Gastroesophageal sphincter (tissue), 4 donors: ENCODE data around the gene DHX38. TPM values are rescaled to one million over a fixed set of nuclear protein-coding genes. Genes with fewer than 3 reads are reported as not detected.

ENCODE experiments used
- ATAC-seq: fragments of 150-250 bp; one replicate; pipeline ENCODE4 v1.9.1; 2016; ENCODE audit warnings: mild to moderate bottlenecking, moderate library complexity
- H3K27ac ChIP-seq, 4 donors: fragments of 200-600 bp; sonication (generic) in 3 of 4; 1 replicate in 3 of 4; 2 replicates in 1 of 4; pipeline ENCODE4 v1.5.1; 2016 to 2019
- H3K27me3 ChIP-seq: fragments of 200-600 bp; sonication (generic); one replicate; pipeline ENCODE4 v1.5.1; 2019
- H3K36me3 ChIP-seq, 2 donors: fragments of 200-600 bp; sonication (generic); one replicate each; pipeline ENCODE4 v1.5.1; 2019; ENCODE audit warnings: control low read depth in 1 of 2
- H3K4me1 ChIP-seq, 3 donors: fragments of 200-600 bp; sonication (generic); 1 replicate in 2 of 3; 2 replicates in 1 of 3; pipeline ENCODE4 v1.5.1; 2016 to 2019; ENCODE audit warnings: control low read depth in 2 of 3
- H3K4me3 ChIP-seq, 2 donors: fragments of 200-600 bp; sonication (generic); one replicate each; pipeline ENCODE4 v1.5.1; 2019; ENCODE audit warnings: mild to moderate bottlenecking in 1 of 2, moderate library complexity in 1 of 2
- H3K9me3 ChIP-seq, 3 donors: fragments of 200-600 bp; sonication (generic); one replicate each; pipeline ENCODE4 v1.5.1; 2017 to 2019; ENCODE audit warnings: control low read depth in 2 of 3
- EP300 ChIP-seq: sonication (generic); formaldehyde crosslinking; IDR thresholded peaks from one replicate; pipeline ENCODE4 v1.6.1; 2017; ENCODE audit warnings: antibody characterized with exemption, mild to moderate bottlenecking
- POLR2A ChIP-seq, 2 donors: fragments of 450-650 bp; IDR thresholded peaks; one replicate each; pipeline ENCODE4 v1.6.1; 2017; ENCODE audit warnings: antibody characterized with exemption in 2 of 2, mild to moderate bottlenecking in 2 of 2, moderate library complexity in 1 of 2
- POLR2AphosphoS5 ChIP-seq: sonication (generic); formaldehyde crosslinking; IDR thresholded peaks from one replicate; pipeline ENCODE4 v1.6.1; 2017; ENCODE audit warnings: antibody characterized with exemption
- WGBS, 2 donors: methylation state at CpG; one replicate each; pipeline ENCODE4 v1.1.5; 2018; ENCODE audit warnings: low coverage in 1 of 2; 5-methylcytosine and 5-hydroxymethylcytosine counted together
- total RNA-seq, 4 donors: library from RNA; depleted of rRNA; stranded (reverse); fragments of >200 nt; gene quantifications; one replicate each; pipeline ENCODE4 v1.1.0, GENCODE V29; 2016
- TF ChIP-seq, protein P1 (sequence below), 4 experiments: fragments of 200-600 bp in 2 of 4; fragments of 450-650 bp in 2 of 4; sonication (generic) in 1 of 4; IDR thresholded peaks; one replicate each; pipeline ENCODE4 v1.5.1; 2017 to 2019; ENCODE audit warnings: antibody characterized with exemption in 4 of 4, mild to moderate bottlenecking in 2 of 4, moderate library complexity in 2 of 4

Gene DHX38
- total RNA-seq, 4 donors from 2014 or later: 32.8 to 73.8 (median 54.4) TPM

DNA sequence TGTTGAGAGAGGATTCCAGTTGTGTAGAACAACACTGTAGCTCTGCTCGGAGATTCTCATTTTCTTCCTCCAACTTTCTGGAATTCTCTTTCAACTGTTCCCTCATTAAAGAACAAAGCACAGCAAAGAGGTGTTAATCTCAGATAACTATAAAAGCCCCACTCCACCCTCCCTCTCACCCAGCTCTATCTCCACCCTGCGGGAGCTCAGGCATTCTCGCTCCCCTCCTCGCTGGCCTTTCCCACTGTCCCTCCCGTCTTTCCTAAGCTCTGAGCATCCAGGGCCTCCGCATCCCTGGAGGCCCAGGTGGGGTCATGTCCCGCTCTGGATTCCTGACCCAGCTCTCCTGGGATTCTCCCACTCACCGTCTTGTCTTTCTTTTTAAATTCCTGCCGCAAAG lies 35.1 kb downstream of the DHX38 start:
- no peak for ATAC-seq
- Histone ChIP-seq H3K36me3 (no peaks in the 10 kb centered on the region), H3K4me3 (no peak overlapping the region), H3K27me3 (no peaks in the 10 kb centered on the region), H3K27ac (no peak overlapping the region), H3K4me1 (peaks cover 0 to 9% (median 0%) of the 10 kb centered on the region in 3 donors), H3K9me3 (no peaks in the 10 kb centered on the region)
- TF ChIP-seq, protein P1, sequence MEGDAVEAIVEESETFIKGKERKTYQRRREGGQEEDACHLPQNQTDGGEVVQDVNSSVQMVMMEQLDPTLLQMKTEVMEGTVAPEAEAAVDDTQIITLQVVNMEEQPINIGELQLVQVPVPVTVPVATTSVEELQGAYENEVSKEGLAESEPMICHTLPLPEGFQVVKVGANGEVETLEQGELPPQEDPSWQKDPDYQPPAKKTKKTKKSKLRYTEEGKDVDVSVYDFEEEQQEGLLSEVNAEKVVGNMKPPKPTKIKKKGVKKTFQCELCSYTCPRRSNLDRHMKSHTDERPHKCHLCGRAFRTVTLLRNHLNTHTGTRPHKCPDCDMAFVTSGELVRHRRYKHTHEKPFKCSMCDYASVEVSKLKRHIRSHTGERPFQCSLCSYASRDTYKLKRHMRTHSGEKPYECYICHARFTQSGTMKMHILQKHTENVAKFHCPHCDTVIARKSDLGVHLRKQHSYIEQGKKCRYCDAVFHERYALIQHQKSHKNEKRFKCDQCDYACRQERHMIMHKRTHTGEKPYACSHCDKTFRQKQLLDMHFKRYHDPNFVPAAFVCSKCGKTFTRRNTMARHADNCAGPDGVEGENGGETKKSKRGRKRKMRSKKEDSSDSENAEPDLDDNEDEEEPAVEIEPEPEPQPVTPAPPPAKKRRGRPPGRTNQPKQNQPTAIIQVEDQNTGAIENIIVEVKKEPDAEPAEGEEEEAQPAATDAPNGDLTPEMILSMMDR (IDR thresholded peaks at IDR 0.05): no peak
- TF ChIP-seq POLR2A (IDR thresholded peaks at IDR 0.05) (no peak), EP300 (no peak), POLR2AphosphoS5 (no peak)
- 45 to 73% methylated on average over 2 to 9 of the region's 9 CpGs for WGBS, 2 donors

- 81 to 88% methylated on average over 3 to 4 of the region's 7 CpGs for WGBS, 2 donors
- no peak for ATAC-seq
- TF ChIP-seq EP300 (no peak), POLR2A (IDR thresholded peaks at IDR 0.05) (no peak), POLR2AphosphoS5 (no peak)
- TF ChIP-seq, protein P1 (IDR thresholded peaks at IDR 0.05): no peak
- Histone ChIP-seq H3K36me3 (no peaks in the 10 kb centered on the region), H3K4me1 (peaks cover 0 to 2% (median 0%) of the 10 kb centered on the region in 3 donors), H3K27me3 (no peaks in the 10 kb centered on the region), H3K4me3 (no peak overlapping the region), H3K27ac (no peak overlapping the region), H3K9me3 (no peaks in the 10 kb centered on the region)
Measured at GRCh38 chr16:72129976-72130656, 36.5 kb downstream of the DHX38 start.

DNA sequence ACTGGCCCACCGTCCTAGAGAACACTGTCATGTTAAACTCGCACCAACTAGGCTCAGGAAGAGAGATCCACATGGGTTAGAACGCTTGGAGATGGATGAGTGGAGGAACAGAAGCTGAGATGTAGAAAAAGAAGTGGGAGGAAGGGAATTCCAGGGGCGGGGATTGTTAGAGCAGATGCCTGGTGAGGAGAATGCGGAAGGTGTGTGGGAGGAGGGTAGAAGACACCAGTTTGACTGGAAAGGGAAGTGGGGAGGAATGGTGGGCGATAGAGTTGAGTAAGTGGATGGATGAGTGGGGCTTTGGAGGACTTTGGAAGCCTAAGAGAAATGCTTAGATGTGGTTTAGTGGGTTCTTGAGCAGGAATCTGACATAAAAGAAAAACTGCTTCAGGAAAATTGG lies 37.4 kb downstream of the DHX38 start:
- Histone ChIP-seq H3K27ac (no peak overlapping the region), H3K4me1 (no peaks in the 10 kb centered on the region), H3K4me3 (no peak overlapping the region), H3K36me3 (no peaks in the 10 kb centered on the region), H3K27me3 (no peaks in the 10 kb centered on the region), H3K9me3 (no peaks in the 10 kb centered on the region)
- no peak for ATAC-seq
- 69 to 73% methylated on average over 6 of the region's 6 CpGs for whole genome bisulfite sequencing, 2 donors
- TF ChIP-seq, protein P1 (IDR thresholded peaks at IDR 0.05): no peak
- TF ChIP-seq POLR2A (IDR thresholded peaks at IDR 0.05): no peak
- TF ChIP-seq POLR2AphosphoS5: no peak
- no peak for TF ChIP-seq EP300

DNA sequence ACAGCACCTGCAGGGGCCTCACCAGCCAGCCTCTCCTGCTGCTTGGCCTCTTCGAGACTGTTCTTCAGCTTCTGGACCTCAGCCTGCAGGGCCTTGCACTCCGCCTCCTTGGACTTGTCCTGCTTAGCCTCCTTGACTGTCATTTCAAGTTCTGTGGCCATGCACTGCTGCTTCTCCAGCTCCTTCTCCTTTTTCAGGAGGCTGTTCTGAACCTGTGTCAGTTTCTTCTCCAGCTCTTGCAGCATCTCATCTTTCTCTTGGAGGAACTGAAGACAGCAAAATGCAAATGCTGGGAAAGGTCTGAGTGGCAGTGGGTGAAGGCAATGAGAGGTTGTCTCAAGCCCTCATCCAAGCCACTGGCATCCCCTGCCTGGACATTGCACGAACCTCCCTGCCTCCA lies 39.1 kb downstream of the DHX38 start:
- Histone ChIP-seq H3K9me3 (no peaks in the 10 kb centered on the region), H3K36me3 (no peaks in the 10 kb centered on the region), H3K27me3 (peaks cover 5% of the 10 kb centered on the region), H3K4me1 (no peaks in the 10 kb centered on the region), H3K4me3 (no peak overlapping the region), H3K27ac (no peak overlapping the region)
- TF ChIP-seq POLR2A (IDR thresholded peaks at IDR 0.05): no peak
- no peak for TF ChIP-seq POLR2AphosphoS5
- TF ChIP-seq EP300: no peak
- TF ChIP-seq, protein P1 (IDR thresholded peaks at IDR 0.05): no peak
- WGBS, 2 donors: 67 to 75% methylated on average over 1 of the region's 3 CpGs
- no peak for ATAC-seq

GRCh38 chr16:72134507-72134906 lies 40.9 kb downstream of the DHX38 start:
- WGBS, 2 donors: 94 to 100% methylated on average over 1 to 2 of the region's 2 CpGs
- no peaks in the 10 kb centered on the region for H3K9me3 ChIP-seq

More at GRCh38 chr16:72134507-72134906, 40.9 kb downstream of the DHX38 start:
- no peaks in the 10 kb centered on the region for H3K4me1 ChIP-seq
- H3K27me3 ChIP-seq: peaks cover 12% of the 10 kb centered on the region
- H3K36me3 ChIP-seq: no peaks in the 10 kb centered on the region
- no peak overlapping the region for H3K27ac ChIP-seq
- ATAC-seq: no peak
- TF ChIP-seq, protein P1 (IDR thresholded peaks at IDR 0.05): no peak
- no peak for TF ChIP-seq POLR2AphosphoS5
- TF ChIP-seq EP300: no peak
- no peak for TF ChIP-seq POLR2A (IDR thresholded peaks at IDR 0.05)
- no peak overlapping the region for H3K4me3 ChIP-seq
